NAMALWA (cell line): ENCODE data around the gene EP400.

ENCODE experiments used
- DNase-seq: peaks from one replicate; pipeline ENCODE4 v3.0.0-alpha.2; 2015; ENCODE audit warnings: low spot score

The EP400 gene

DNA sequence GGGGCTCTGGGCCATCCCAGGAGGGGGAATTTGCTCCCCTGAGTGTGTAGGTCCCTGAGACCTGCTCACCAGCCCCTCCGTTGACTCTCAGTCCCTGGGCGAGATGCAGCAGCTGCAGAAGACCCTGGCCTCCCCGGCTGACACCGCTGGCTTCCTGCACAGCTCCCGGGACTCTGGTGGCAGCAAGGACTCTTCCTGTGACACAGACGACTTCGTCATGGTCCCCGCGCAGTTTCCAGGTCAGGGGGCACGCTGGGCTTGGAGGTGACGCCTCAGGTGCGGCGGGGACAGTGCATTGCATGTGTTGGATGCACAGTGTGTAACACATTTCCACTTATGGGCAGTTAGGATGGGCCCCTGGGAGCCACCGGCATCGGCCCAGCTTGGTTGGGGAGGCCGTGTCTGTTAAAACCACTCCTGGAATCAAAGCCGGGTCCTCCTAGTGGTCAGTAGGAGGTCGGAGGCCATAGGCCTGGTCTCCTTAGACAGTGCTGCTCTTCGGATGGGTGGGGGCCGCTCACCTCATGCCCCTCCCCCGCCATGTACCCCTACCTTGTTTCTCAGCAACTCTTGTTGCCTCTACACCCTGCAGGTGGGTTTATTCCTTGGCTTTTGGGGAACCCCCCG lies 37.8 kb upstream of the EP400 start:
- no peak for DNase-seq

DNA sequence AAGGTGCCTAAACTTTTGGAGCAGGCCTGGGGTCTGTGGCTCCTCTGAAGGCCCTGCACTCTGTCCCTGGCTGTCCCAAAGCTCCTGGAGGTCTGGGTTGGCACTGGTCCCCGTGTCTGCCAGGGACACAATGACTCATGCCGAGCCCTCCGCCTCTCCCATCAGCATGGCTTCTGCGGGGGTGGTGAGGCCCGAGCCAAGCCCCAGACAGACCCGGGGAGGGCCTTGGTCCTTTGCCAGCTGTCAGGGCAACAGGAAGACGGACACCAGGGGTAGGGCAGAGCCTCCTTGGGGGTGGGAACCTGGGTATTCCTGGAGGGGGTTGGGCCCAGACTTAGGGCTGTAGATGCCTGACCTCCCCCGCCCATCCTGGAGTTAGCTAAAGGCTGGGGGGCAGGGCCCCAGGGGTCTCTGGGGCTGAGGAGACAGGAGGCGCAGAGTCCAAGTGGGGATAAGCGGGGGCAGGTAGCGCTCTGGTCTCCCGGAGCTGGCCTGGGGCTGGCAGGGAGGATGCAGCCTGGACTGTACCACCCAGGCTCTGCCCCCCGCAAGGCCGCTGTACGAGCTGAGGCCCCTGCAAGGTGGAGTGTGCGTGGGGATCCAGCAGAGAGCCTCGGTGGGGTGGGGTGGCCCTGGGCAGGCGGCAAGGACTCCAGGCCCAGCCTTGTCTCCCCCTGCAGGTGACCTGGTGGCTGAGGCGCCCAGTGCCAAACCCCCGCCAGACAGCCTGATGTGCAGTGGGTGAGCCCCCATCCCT lies 37.0 kb upstream of the EP400 start:
- no peak for DNase-seq

DNA sequence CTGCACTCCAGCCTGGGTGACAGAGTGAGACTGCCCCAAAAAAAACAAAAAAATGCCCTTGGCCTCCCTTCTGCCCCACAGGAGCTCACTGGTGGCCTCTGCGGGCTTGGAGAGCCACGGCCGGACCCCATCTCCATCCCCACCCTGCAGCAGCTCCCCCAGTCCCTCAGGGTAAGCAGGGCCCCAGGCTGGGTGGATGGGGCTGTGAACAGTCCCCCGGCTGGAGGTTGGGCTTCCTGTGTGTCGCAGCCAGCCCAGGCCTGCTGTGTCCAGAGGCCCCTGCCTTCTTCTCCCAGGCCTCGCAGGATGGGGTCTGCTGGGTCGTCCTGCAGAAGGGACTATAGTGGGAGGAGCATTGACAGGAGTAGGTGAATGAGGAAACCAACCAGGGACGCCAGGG lies 36.1 kb upstream of the EP400 start:
- DNase-seq = no peak

DNA sequence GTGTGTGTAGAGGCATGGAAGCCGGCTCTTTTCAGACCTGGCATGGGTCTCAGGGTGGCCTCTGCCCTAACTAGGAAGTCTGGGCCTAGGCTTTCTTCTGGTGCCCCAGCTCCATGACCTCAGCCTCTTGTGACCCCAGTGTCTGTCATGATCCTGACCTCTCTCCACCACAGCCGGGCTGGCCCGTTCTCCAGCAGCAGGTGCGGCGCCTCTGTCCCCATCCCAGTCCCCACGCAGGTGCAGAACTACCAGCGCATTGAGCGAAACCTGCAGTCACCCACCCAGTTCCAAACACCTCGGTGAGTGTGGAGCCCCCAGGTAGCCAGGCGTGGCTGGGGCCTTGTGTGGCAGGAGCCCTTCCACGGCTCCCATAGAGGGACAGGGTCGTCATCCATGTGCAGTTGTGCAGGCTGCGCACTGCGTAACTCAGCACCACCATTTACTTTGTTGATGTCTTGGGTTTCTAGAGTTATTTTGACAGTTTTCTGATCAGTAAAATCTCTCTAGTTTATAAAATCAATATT lies 35.5 kb upstream of the EP400 start:
- DNase-seq = no peak

DNA sequence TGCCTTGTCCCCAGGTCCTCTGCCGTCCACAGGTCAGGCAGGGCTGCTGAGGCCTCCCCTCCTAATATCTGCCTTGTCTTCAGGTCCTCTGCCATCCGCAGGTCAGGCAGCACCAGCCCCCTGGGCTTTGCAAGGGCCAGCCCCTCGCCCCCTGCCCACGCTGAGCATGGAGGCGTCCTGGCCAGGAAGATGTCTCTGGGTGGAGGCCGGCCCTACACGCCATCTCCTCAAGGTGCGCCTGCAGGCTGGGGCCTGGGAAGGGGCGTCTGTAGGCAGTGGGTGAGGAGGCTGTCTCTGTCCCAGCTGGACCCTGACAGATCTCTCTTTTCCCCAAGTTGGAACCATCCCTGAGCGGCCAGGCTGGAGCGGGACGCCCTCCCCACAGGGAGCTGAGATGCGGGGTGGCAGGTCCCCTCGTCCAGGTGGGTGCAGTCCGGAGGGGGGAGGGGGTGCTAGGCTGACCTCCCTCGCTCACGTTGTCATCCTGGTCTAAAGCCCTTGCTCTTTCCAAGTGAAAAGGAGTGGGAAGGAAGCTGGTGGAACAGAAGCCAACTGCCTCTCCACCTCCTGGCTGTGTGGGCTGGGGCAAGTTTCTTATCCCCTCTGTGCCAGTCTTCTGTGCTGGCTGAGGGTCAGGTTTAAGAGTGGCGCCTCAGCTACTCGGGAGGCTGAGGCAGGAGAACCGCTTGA lies 34.6 kb upstream of the EP400 start:
- DNase-seq = no peak

DNA sequence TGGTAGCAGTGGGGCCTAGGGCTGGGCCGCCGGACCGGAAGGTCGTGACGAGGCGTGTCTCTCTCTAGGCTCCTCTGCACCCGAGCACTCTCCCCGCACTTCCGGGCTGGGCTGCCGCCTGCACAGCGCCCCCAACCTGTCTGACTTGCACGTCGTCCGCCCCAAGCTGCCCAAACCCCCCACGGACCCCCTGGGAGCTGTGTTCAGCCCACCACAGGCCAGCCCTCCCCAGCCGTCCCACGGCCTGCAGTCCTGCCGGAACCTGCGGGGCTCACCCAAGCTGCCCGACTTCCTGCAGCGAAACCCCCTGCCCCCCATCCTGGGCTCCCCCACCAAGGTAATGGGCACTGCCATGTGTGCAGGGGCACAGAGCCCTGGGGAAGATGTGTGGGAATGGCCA lies 33.9 kb upstream of the EP400 start:
- no peak for DNase-seq

DNA sequence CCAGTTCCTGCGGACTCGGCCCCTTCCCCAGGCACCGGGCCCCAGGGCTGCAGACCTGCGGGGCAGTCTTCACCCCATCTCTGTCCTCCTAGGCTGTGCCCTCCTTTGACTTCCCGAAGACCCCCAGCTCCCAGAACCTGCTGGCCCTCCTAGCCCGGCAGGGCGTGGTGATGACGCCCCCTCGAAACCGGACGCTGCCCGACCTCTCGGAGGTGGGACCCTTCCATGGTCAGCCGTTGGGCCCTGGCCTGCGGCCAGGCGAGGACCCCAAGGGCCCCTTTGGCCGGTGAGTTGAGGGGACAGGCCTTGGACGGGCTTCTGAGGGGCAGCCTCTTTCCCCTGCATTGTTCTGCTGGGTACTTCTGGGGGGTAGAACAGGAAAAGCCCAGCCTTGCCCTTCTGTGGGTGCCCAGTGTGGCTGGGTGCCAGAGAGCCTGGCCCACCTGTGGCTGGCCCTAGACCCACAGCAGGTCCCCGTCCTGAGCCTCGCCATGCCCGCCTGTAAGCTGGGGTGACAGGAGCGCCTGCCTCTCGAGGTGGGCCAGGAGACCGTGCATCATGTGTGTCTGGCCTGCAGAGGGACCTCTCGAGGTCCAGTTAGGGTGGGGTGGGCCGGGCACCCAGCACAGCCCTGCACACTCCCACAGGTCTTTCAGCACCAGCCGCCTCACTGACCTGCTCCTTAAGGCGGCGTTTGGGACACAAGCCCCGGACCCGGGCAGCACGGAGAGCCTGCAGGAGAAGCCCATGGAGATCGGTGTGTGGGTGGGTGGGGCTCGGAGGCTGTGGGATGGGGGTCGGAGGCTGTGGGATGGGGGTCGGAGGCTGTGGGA lies 33.2 kb upstream of the EP400 start:
- no peak for DNase-seq

DNA sequence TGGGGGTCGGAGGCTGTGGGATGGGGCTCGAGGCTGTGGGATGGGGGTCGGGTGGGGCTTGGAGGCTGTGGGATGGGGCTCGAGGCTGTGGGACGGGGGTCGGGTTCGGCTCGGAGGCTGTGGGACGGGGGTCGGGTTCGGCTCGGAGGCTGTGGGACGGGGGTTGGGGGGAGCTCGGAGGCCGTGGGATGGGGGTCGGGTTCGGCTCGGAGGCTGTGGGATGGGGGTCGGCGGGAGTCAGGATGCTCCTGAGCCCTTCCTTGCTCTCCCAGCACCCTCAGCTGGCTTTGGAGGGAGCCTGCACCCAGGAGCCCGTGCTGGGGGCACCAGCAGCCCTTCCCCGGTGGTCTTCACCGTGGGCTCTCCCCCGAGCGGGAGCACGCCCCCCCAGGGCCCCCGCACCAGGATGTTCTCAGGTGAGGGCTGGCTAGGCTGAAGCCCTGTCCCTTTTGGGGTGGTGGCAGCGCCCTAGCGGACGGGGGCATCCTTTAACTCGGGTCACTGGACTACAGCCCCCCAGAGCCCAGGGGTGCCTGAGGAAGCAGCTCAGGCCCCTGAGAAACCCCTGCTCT lies 32.5 kb upstream of the EP400 start:
- no peak for DNase-seq

DNA sequence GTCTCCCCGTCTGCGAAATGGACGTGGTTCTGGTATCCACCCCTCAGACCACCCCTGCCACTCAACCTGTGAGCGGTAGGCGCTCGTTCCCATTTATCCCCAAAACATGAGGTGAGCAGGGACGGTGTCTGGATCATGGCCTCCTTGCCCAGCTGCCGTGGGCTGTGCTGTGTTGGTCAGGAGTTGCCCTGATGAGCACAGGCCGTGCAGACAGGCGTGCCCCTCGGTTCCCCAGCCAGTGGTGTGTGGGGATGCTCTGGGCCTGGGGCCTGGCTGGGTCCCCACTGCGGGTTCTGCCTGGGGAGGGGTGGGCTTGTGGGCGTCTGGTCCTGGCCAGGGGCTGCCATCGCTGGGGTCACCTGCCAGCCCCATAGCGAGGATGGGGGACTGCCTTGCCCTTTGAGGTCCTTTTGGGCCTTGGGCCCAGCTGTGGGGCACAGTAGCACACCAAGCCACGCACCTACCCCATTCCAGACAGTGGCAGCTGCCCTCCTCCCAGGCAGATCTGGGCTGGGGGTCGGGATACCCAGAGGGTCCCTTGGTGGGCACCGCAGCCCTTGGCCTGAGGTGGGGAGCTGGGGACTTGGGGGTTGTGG lies 31.9 kb upstream of the EP400 start:
- no peak for DNase-seq

DNA sequence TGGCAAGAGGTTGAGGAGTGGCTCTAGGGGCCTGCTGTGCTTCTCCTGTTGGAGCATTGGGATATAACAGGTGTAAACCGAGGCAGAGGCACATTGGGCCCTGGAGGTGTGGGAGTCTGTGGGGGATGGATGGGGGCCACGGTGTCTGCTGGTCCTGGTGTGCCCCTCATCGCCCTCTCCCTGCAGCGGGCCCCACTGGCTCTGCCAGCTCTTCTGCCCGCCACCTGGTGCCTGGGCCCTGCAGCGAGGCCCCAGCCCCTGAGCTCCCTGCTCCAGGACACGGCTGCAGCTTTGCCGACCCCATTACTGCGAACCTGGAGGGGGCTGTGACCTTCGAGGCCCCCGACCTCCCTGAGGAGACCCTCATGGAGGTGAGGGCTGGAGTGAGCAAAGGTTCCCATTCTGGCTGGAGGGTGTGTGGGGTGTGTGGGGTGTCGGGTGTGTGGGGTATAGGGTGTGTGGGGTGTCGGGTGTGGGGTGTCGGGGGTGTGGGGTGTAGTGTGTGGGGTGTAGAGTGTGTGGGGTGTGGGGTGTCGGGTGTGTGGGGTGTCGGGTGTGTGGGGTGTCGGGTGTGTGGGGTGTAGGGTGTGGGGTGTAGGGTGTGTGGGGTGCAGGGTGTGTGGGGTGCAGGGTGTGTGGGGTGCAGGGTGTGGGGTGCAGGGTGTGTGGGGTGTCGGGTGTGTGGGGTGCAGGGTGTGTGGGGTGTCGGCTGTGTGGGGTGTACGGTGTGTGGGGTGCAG lies 31.3 kb upstream of the EP400 start:
- no peak for DNase-seq

DNA sequence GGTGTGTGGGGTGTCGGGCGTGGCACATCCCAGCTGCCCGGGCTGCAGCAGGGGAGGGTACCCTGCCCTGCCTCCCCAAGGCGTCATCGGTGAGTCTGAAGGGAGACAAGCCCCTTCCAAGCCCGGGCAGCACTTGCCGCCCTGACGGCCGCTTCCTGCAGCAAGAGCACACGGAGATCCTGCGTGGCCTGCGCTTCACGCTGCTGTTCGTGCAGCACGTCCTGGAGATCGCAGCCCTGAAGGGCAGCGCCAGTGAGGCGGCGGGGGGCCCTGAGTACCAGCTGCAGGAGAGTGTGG lies 30.7 kb upstream of the EP400 start:
- no peak for DNase-seq

DNA sequence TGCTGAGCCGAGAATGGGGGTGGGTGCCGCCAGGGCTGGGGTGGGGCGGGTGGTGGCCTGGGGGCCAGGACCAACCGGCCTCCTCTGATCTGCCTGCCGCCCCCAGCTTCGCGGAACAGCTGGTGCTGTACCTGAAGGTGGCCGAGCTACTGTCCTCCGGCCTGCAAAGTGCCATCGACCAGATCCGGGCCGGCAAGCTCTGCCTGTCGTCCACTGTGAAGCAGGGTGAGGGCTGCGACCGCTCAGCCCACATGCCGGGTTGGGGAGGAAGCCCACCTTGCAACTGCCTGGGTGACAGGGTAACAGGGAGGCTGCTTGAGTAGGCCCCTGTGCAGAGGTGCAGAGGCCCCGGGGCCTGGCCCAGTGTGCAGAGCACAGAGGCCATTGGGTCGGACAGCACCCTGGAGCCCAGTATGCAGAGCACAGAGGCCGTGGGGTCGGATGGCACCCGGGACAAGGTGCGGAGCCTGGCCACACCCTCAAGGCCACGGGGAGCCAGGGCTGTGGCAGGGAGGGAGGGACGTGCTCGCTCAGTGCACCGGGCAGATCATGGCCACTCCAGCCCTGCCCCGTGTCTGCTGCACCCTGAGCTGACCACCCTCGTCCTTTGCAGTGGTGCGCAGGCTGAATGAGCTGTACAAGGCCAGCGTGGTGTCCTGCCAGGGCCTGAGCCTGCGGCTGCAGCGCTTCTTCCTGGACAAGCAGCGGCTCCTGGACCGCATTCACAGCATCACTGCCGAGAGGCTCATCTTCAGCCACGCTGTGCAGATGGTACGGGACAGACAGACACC lies 30.2 kb upstream of the EP400 start:
- no peak for DNase-seq

DNA sequence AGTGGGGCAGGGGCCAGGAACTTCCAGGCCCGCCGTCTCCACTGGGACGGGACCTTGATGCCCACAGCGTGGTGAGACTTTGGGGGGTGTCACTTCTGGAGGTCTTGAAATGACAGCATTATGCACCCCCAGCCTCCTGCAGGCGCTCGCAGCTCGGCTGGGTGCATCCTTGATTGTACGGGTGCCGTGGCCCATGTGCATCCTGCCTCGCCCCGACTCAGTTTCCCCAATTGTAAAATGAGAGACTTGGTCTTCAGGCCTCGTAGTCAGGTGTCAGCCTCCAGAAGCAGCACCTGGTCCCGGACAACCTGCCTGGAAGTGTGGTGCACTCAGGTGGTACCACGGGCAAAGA lies 29.6 kb upstream of the EP400 start:
- no peak for DNase-seq

DNA sequence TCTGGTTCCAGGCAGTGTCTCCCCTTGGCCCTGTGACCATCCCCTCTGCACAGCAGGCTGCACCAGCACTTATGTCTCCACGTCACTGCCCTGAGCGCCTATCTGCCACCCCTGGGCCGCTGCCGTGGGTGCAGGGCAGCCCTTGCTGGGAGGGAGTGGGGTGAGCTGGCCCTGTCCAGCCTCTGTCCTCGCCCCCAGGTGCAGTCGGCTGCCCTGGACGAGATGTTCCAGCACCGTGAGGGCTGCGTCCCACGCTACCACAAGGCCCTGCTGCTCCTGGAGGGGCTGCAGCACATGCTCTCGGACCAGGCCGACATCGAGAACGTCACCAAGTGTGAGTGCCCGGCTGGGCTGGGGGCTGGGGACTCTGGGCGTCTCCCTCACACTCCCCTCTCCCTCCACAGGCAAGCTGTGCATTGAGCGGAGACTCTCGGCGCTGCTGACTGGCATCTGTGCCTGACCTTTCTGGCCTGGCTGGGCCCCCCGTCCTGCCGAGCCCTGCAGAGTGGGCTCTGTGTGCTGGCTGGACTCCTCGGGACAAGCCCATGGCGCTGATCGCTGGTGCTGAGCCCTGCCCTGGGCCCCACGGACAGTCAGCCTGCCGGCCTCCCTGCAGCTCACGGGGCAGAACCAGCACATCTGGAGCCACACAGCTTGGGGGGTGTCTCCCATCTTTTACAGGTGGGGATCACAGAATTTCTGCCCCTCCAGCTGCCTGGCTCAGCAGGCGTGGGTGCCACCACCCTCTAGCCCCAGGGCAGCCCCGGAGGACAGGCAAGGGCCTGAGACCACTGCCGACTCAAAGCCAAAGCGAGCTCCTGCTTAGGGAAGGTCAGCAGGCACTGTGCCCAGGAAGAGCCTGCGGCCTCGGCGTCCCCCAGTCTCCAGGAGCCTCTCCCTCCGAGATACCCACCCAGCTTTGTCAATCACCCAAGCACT lies 28.6 kb upstream of the EP400 start:
- no peak for DNase-seq

DNA sequence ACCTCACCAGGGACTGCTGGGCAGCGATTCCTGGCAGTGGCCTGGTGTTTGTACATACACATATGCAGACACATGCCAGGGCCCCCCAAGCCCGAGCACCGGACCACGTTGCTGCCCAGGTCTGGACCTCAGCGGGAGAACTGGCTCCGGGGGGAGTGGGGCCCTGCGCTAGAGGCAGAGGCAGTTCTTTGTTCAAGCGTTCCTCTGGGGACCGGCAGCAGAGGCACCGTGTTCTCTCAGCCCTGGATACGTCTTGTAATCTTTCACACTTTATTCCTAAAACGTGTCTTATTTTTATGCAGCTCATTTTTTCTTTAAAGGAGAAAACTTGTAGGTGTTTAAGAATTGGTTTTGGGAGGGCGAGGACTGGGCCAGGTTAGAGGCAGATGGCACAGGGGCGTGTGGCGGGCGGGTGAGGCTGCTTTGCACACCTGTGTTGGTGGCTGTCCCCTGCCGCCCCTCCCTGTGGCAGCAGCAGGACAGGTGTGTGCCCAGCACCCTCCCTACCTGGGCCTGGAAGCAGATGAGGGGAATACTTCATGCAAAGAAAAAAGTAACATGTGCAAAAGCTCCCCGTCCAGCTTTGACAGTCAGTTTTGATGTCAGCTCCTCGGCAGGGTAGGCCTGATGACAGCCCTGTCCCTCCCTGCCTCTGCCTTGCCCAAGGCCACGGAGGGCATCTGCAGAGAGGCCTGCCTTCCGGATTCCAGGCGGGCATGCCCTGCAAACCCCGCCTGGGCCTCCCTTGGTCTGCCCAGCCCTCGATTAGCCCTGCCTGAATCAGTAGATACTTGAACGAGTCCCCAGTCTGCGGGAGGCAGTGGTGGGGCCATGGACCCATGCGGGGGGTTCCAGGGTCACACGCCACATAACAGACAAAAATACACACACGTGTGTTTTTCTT lies 27.6 kb upstream of the EP400 start:
- no peak for DNase-seq

DNA sequence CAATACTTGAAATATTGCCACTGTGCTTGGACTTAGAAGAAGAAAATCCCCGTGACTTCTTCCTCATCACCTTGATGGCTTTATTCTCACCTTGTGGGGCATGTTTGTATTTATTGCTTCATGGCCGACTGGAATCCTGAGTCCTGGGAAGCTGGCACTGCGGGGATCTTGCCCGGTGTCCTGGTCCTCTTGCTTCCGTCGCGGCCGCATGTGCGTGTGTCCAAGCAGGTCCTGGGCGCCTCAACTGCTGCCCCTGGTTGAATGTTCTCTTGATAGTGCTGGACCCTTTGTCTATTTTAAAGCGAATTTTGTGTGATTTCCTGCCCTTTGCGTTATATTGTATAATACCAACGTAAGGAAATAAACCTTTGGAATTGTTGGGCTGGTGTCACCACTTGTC lies 27.0 kb upstream of the EP400 start:
- no peak for DNase-seq

DNA sequence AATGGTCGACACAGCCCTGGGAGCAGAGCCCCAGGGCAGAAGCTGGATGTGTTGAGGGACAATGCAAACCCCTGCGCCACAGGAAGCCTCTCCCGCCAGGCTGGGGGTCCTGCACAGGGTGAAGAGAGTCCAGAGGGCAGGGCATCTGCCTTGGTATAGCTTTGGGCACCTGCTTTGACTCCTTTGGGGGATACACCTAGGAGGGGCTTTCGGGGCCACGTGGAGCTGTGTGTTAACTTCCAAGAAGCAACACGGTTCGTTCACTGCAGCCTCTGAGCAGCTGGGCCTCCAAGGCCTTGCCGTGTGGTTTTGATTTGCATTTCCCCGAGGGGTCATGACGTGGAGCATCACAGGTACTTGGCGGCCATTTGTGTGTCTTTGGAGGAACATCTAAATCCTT lies 26.5 kb upstream of the EP400 start:
- DNase-seq = peak; percentile 91
